Esophagus (tissue), 2 donors: ENCODE measurements around the gene SOS2. TPM values are rescaled to one million over a fixed set of nuclear protein-coding genes. Genes with fewer than 3 reads are reported as not detected.
A peak's percentile ranks its signal among the peaks of the same experiment; 100 is the strongest.

Source experiments
- H3K27ac ChIP-seq, 2 donors: one replicate each; pipeline ENCODE4 v1.5.1; 2013; ENCODE audit warnings: low read depth in 2 of 2, mild to moderate bottlenecking in 2 of 2, inconsistent platforms in 1 of 2, low read length in 1 of 2, moderate library complexity in 1 of 2
- H3K27me3 ChIP-seq, 2 donors: one replicate each; pipeline ENCODE4 v1.6.1; 2013; ENCODE audit warnings: low read length in 2 of 2, control low read depth in 1 of 2, mild to moderate bottlenecking in 1 of 2; ENCODE audit not compliant: insufficient read depth in 2 of 2, control insufficient read depth in 1 of 2
- H3K36me3 ChIP-seq, 2 donors: one replicate each; pipeline ENCODE4 v1.6.1; 2013; ENCODE audit warnings: low read length in 1 of 2; ENCODE audit not compliant: control insufficient read depth in 2 of 2, insufficient read depth in 2 of 2
- H3K4me1 ChIP-seq, 2 donors: one replicate each; pipeline ENCODE4 v1.6.1; 2013; ENCODE audit warnings: low read length in 1 of 2; ENCODE audit not compliant: control insufficient read depth in 2 of 2, insufficient read depth in 2 of 2
- H3K4me3 ChIP-seq, 2 donors: one replicate each; pipeline ENCODE4 v1.5.1; 2013; ENCODE audit warnings: low read length in 2 of 2, mild to moderate bottlenecking in 2 of 2, low read depth in 1 of 2, moderate library complexity in 1 of 2
- H3K9me3 ChIP-seq, 2 donors: one replicate each; pipeline ENCODE4 v1.6.1; 2013; ENCODE audit warnings: mild to moderate bottlenecking in 2 of 2, low read depth in 1 of 2, low read length in 1 of 2, moderate library complexity in 1 of 2; ENCODE audit not compliant: control insufficient read depth in 2 of 2, insufficient read depth in 1 of 2
- WGBS, 2 donors: extraction: QIAGEN DNeasy Blood & Tissue Kit; methylation state at CpG; one replicate each; pipeline ENCODE4 v1.1.7; 2013; 5-methylcytosine and 5-hydroxymethylcytosine counted together
- polyA plus RNA-seq, 2 donors: library from polyadenylated mRNA; stranded (reverse); fragments of 200-250 nt; gene quantifications; one replicate each; pipeline ENCODE4 v1.2.3, GENCODE V29; 2013
- donor health status: healthy with polysubstance abuse.
- donor health status: Bipolar disorder and iron deficiency.

The SOS2 gene
- polyA plus RNA-seq, 2 donors, result 6.4 to 6.8 TPM

GRCh38 chr14:50249136-50249775 lies 17.9 kb upstream of the SOS2 start:
- Histone ChIP-seq H3K27ac (no peak overlapping the region), H3K36me3 (no peaks in the 10 kb centered on the region)
- 92 to 94% methylated on average over 7 of the region's 7 CpGs for WGBS, 2 donors

DNA sequence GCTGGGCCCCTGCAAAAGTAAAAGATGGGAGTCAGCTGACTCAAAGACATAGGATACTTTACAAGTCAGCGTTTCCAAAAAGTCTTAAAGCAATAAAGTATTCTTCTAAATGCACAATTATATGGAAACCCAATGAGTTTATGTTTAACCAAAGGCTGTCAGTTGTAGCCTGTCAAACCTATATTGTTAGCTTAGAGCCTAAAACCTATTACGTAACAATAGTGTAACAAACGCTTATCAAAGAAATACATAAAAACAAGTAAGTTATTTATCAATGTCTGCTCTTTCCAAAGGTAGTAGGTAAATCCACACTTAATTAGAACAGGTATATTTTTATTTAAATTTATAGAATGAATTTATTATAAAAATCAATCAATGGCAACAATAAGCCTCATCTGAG lies 15.9 kb upstream of the SOS2 start:
- no peak overlapping the region for H3K27ac ChIP-seq
- no peaks in the 10 kb centered on the region for H3K27me3 ChIP-seq
- 82 to 90% methylated on average over 3 of the region's 3 CpGs for WGBS, 2 donors
- H3K4me1 ChIP-seq, result no peaks in the 10 kb centered on the region
- H3K4me3 ChIP-seq, result no peak overlapping the region
- no peaks in the 10 kb centered on the region for H3K36me3 ChIP-seq
- no peaks in the 10 kb centered on the region for H3K9me3 ChIP-seq

More at GRCh38 chr14:50249136-50249775, 17.9 kb upstream of the SOS2 start:
- Histone ChIP-seq H3K27me3 (no peaks in the 10 kb centered on the region), H3K4me1 (no peaks in the 10 kb centered on the region), H3K9me3 (no peaks in the 10 kb centered on the region), H3K4me3 (no peak overlapping the region)

GRCh38 chr14:50242566-50243310 lies 11.4 kb upstream of the SOS2 start:
- 76 to 86% methylated on average over 5 of the region's 5 CpGs for WGBS, 2 donors
- Histone ChIP-seq H3K27ac (no peak overlapping the region), H3K36me3 (no peaks in the 10 kb centered on the region), H3K4me3 (no peak overlapping the region), H3K4me1 (no peaks in the 10 kb centered on the region), H3K9me3 (no peaks in the 10 kb centered on the region), H3K27me3 (no peaks in the 10 kb centered on the region)

- Histone ChIP-seq H3K27ac (no peak overlapping the region), H3K36me3 (no peaks in the 10 kb centered on the region), H3K4me3 (no peak overlapping the region), H3K4me1 (no peaks in the 10 kb centered on the region), H3K27me3 (no peaks in the 10 kb centered on the region), H3K9me3 (no peaks in the 10 kb centered on the region)
- 93 to 100% methylated on average over 1 of the region's 1 CpG for WGBS, 2 donors
These were observed 10.7 kb upstream of the SOS2 start for GRCh38 chr14:50242096-50242495.

DNA sequence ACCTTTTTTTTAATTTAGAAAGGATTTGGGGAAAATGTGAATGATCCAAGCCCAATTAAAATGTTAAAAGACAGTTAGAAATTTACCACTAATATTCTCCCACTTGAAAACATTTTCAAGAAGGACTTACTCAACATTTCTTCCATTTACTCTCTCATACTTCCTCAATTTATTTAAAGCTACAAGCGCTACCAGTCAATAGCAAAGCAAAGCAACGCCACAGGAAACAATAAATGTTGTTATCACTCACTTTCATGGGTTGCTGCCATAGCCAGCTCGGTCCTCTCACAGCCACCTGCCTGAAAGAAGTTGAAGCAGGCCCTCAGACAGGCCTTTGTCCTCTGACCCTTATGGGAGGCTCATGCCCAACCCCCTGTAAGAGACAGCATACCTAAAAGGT lies 6.0 kb upstream of the SOS2 start:
- Histone ChIP-seq H3K27ac (no peak overlapping the region), H3K9me3 (no peaks in the 10 kb centered on the region), H3K4me1 (no peaks in the 10 kb centered on the region), H3K4me3 (no peak overlapping the region), H3K36me3 (no peaks in the 10 kb centered on the region), H3K27me3 (no peaks in the 10 kb centered on the region)
- 51 to 62% methylated on average over 3 of the region's 3 CpGs for WGBS, 2 donors

GRCh38 chr14:50233951-50234250 lies 2.5 kb upstream of the SOS2 start:
- no peaks in the 10 kb centered on the region for H3K4me1 ChIP-seq
- no peaks in the 10 kb centered on the region for H3K9me3 ChIP-seq
- H3K36me3 ChIP-seq, result no peaks in the 10 kb centered on the region
- H3K27ac ChIP-seq, result no peak overlapping the region
- 75 to 81% methylated on average over 4 of the region's 4 CpGs for WGBS, 2 donors
- H3K27me3 ChIP-seq, result no peaks in the 10 kb centered on the region
- H3K4me3 ChIP-seq, result no peak overlapping the region

GRCh38 chr14:50233166-50233950 lies 2.0 kb upstream of the SOS2 start:
- Histone ChIP-seq H3K27me3 (no peaks in the 10 kb centered on the region), H3K9me3 (no peaks in the 10 kb centered on the region), H3K4me3 (no peak overlapping the region), H3K27ac (peak overlapping the region in 1 of 2 donors; percentile 26), H3K36me3 (no peaks in the 10 kb centered on the region), H3K4me1 (no peaks in the 10 kb centered on the region)
- 62 to 65% methylated on average over 14 of the region's 14 CpGs for WGBS, 2 donors

DNA sequence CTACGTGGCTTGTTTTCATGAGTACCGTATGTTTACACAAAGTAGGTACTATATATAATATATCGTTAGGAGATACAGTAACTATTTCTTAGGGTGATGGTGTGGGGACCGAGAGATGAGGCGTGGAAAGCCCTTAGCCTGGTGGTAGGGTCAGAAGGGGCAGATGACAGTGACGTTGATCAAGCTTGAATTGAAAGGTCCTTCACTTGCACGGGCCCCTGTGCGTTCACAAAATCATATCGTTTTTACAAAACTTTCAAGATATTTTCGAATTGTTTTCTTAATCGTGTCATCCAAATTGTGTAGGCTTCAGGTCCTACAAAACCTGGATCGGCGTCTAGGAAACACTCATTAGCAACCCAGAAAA lies 881 bp upstream of the SOS2 start:
- no peaks in the 10 kb centered on the region for H3K36me3 ChIP-seq
- H3K27me3 ChIP-seq, result no peaks in the 10 kb centered on the region
- H3K4me1 ChIP-seq, result no peaks in the 10 kb centered on the region
- H3K4me3 ChIP-seq, result peak overlapping the region; percentile 91 to 97
- peak overlapping the region; percentile 98 to 100 for H3K27ac ChIP-seq
- no peaks in the 10 kb centered on the region for H3K9me3 ChIP-seq
- WGBS, 2 donors, result 43 to 48% methylated on average over 13 of the region's 13 CpGs

- Histone ChIP-seq H3K27me3 (no peaks in the 10 kb centered on the region), H3K27ac (peak overlapping the region; percentile 98 to 100), H3K4me3 (peak overlapping the region; percentile 91 to 97), H3K9me3 (no peaks in the 10 kb centered on the region), H3K36me3 (no peaks in the 10 kb centered on the region), H3K4me1 (no peaks in the 10 kb centered on the region)
- 0 to 1% methylated on average over 39 to 64 of the region's 64 CpGs for WGBS, 2 donors
These were observed 490 bp downstream of the SOS2 start for GRCh38 chr14:50230701-50231474.
